GM19025 (cell line): ENCODE data around the gene NCR1.
"Not testable (repeated sequence)": the region's sequence is repeated elsewhere in the genome, so short reads cannot be mapped to it uniquely, and the experiment has no call there.

Experiments
- ATAC-seq: cut with Tn5 transposase; IDR thresholded peaks from one replicate; pipeline ENCODE4 v1.9.1; 2021; ENCODE audit warnings: mild to moderate bottlenecking, low read depth, moderate library complexity; ENCODE audit not compliant: unreplicated experiment

The NCR1 gene

DNA sequence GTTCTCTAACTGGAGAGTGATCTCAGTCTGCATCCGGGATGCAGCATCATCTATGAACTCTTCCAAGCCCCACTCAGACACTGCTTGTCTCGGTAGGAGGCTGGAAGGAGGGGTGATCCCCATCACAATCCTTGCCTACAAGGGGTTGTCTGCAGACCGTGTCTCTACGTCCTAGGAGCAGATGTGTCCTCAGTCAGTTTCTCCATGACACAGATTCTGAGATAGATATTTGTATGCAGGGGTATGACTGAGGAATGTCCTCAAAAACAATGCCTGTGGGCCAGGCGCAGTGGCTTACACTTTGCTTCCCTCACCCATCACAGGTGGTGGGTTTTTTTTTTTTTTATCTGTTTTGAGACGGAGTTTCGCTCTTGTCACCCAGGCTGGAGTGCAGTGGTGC, 871 bp downstream of the NCR1 start:
- no peak for ATAC-seq

DNA sequence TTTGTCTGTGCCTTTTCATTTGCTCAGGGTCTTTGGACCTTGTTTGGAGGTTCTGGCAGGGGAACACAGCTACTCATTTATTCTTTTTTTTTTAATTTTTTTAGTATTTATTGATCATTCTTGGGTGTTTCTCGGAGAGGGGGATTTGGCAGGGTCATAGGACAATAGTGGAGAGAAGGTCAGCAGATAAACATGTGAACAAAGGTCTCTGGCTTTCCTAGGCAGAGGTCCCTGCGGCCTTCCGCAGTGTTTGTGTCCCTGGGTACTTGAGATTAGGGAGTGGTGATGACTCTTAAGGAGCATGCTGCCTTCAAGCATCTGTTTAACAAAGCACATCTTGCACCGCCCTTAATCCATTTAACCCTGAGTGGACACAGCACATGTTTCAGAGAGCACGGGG, 2.0 kb downstream of the NCR1 start:
- ATAC-seq: not testable (repeated sequence)

DNA sequence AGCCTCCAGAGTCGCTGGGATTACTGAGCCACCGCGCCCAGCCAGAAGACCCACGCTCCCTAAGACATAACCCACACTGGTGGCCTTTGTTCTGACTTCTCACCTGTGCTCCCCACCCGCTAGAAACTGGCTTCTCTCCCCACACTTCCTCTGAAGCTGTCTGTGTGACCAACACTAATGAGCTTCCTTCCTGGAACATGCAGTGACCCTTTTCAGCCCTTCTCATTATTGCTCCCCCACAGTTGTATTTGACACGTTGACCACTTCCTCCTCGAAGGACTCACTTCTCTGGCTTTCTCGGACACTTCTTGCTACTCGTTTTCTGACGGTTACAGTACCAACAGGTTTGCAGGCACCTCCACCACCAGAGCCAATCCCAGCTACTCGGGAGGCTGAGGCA, 10.9 kb downstream of the NCR1 start:
- ATAC-seq: no peak

DNA sequence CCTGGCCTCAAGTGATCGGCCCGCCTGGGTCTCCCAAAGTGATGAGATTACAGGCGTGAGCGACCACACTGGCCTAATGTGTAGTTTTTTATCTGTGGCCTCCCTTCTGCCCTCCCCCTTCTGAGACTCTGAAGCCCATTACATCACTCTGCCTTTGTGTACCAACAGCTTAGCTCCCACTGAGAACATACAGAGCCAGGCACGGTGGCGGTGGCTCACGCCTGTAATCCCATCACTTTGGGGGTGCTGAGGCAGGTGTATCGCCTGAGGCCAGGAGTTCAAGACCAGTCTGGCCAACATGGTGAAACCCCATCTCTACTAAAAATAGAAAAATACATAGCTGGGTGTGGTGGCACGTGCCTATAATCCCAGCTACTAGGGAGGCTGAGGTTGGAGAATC, 12.6 kb downstream of the NCR1 start:
- no peak for ATAC-seq

DNA sequence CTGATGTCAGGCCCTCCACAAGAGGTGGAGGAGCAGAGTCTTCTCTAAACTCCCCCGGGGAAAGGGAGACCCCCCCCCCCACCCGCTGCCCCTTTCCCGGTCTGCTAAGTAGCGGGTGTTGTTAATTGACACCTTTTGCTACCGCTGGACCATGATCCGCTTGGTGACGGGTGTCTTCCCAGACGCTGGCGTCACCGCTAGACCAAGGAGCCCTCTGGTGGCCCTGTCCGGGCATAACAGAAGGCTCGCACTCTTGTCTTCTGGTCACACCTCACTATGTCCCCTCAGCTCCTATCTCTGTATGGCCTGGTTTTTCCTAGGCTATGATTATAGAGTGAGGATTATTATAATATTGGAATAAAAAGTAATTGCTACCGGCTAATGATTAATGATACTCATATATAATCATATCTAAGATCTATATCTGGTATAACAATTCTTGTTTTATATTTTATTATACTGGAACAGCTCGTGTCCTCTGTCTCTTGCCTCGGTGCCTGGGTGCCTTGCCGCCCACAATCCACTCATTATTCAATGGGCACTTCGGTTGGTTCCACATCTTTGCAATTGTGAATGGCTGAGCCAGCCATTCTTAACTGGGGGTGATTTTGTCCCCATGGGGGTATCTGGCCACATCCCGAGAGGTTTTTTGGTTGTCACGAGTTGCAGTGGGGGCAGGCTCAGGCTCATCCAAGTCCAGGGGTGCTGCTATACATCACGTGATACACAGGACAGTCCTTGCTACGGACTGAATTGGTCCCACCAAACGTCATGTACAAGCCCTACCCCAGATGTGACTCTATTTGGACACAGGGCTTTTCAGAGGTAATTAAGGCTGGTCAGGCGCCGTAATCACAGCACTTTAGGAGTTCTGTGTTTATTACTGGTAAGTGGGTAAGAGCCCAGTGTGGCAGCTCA, 14.0 kb downstream of the NCR1 start:
- ATAC-seq: not testable (repeated sequence)

DNA sequence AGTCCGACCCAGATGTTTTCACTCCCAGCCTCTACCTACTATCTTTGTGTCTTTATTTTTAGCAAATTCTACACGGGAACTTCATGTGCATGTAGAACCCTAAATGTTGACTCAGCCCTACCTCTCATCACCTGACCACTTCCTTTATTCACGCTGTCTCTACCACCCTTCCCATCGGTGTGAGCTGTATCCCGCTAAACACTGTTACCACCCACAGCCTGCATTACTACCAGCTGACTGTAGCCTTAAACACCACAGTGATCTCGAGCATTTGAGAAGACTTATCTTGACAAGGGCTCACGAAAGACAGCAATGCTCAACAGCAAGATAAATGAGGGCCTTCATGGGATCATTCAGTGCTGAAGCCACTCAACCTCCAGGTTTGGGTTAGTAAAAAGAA, 15.1 kb downstream of the NCR1 start:
- ATAC-seq: no peak

DNA sequence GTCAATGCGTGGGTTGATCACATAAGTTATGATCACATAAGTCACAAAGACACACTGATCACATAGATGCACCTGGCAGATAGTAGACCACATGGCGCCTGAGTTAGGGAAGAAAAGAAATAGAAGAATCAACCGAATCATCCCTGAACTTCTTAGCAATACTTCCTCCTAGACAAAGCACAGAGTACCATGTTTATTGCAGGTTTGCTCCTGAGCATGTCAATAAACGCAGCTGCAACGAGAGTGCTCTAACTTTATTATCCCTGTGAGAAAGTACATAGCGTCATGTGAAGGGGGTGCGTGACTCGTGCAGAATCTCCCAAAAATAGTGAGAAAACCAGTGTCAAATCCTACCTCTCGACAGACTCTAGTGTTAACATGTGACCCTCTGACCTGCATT, 17.3 kb downstream of the NCR1 start:
- ATAC-seq: no peak

DNA sequence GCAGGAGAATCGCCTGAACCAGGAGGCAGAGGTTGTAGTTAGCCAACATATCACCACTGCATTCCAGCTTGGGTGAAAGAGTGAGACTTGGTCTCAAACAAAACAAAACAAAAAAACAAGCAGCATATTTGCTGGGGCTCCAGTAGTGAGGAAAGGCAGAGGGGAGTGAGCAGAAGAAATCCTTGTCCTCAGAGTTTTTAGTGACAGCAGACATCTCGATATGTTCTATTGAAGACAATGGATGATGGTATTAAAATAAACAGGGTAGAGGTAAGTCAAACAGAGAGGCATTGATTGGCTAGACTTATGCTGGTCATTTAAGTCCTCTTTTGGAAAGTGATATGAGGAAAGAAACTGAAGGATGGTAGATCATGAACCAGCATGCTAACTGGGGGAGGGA, 22.4 kb downstream of the NCR1 start:
- ATAC-seq: no peak

DNA sequence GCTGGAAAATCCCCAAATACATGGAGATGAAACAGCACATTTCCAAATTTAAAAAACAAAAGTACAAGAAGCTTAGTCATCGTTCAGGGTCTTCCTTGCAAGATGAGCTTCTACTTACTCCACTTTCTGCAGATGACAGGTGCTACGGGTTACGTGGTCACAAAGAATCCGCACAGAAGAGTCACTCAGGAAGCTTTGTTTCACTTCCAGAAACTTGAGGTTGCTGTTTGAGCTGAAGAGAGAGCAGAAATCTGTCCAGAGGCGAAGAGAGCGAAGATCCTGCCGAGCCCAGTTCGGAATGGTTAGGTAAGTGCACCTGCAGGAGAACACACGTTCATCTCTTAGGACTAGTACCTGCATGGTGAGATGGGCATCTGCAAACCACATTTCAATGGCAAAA, 32.0 kb downstream of the NCR1 start:
- no peak for ATAC-seq

DNA sequence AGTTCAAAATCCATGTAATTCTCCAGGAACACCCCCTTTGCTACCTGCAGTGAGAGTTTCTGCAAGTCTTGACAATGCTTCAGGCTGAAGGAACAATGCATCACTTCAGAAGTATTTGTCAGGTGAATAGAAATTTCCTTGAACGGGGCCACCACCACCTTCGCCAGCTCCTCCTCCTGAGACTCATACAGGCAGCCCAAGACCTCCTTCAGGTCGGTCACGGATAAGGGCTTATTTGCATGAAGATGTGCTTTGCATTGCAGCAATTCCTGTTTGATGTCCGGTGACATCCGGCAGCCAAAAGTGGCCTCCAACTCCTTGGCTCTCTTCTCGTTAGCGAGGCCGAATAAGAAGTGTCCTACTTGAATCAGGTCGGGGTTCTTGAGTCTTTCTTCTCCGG, 33.0 kb downstream of the NCR1 start:
- ATAC-seq: no peak

DNA sequence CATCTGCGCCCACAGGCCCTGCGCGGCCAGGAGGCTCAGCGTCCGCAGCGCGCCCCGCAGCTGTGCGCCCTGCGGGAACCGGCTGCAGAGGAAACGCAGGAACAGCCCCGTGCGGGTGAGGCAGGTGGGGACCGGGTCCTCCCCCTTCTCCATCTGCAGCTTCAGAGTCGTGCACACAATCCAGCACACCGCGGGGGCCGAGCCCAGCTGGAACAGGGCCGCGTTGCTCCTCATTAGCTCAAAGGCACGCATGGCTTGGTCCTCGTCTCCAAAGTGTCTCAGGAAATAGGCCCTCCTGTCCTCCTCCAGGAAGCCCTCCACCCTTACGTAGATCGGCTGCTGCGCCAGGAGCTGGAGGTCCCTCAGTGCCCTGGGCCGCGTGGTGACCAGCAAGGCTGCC, 33.6 kb downstream of the NCR1 start:
- ATAC-seq: not testable (repeated sequence)

DNA sequence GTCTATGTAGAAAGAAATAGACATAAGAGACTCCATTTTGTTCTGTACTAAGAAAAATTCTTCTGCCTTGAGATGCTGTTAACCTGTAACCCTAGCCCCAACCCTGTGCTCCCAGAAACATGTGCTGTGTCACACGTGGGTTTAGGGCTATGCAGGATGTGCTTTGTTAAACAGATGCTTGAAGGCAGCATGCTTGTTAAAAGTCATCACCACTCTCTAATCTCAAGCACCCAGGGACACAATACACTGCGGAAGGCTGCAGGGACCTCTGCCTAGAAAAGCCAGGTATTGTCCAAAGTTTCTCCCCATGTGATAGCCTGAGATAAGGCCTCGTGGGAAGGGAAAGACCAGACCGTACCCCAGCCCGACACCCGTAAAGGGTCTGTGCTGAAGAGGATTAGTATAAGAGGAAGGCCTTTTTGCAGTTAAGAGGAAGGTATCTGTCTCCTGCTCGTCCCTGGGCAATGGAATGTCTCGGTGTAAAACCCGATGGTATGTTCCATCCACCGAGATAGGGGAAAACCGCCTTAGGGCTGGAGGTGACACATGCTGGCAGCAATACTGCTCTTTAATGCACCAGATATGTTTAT, 37.9 kb downstream of the NCR1 start:
- ATAC-seq: not testable (repeated sequence)

DNA sequence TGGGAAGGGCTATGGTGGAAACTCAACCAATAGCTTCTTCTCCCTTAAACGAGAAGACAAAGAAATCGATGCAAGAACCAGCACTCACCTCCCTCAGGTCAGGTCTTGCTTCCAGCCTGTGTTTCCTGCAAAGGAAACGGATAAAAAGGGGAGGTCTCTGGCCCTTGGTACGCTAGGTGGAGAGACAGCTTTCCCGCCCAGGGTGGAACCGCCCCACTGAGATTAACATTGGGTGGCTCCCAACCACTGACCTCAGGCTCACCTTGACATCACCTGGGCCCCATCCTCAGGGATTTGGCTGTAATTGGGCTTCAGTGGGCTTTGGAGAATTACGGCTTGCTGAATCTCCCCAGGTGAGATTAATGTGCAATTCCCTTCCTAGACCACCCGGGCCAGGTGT, 41.4 kb downstream of the NCR1 start, which contains the start of gene NLRP7:
Gene NLRP7, minus strand, starts transcription at position 150 of the 400 bp plus-strand sequence.
- ATAC-seq: no peak

DNA sequence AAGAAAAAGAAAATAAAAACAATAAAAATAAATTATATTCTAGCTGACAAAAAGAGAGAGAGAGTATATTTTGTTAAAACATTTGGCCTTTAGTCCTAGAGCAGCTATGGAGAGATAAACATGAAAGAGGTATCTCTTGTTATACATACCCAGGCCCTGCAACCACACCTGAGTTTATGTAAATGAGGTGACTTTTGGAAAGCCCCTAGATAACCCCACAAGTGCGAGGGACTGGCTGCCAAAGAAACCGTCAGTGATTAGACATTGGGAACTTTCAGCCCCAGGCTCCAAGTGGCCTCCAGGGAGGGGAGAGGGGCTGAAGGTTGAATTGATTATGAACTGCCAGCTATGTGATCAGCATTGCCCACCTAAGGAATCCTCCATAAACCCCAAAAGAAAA, 43.5 kb downstream of the NCR1 start:
- no peak for ATAC-seq

DNA sequence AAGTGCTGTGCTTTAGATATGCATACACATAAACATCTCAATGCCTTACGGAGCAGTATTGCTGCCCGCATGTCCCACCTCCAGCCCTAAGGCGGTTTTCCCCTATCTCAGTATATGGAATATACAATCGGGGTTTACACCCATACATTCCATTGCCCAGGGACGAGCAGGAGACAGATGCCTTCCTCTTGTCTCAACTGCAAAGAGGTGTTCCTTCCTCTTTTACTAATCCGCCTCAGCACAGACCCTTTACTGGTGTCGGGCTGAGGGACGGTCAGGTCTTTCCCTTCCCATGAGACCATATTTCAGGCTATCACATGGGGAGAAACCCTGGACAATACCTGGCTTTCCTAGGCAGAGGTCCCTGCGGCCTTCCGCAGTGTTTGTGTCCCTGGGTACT, 44.6 kb downstream of the NCR1 start:
- not testable (repeated sequence) for ATAC-seq

DNA sequence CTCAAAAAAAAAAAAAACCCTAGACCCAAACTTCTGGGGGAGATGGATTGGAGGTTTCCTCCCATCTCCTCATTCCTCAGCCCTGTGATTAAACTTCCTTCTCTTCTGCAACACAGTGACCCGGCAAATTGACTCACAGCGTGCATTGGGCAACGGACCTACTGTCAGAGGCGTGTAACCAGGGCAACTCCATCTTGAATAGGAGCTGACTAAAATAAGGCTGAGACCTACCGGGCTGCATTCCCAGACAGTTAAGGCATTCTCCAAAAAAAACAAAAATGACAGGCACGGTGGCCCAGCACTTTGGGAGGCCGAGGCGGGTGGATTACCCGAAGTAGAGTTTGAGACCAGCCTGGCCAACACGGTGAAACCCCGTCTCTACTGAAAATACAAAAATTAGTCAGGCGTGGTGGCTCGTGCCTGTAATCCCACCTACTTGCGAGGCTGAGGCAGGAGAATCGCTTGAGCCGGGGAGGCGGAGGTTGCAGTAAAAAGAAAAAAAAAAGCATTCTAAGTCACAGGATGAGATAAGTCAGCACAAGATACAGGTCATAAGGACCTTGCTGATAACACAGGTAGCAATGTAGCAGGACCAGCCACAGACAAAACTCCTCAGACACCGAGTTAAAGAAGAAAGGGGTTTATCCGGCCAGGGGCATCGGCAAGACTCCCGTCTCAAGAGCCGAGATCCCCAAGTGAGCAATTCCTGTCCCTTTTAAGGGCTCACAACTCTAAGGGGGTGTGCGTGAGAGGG, 46.8 kb downstream of the NCR1 start:
- ATAC-seq: no peak

DNA sequence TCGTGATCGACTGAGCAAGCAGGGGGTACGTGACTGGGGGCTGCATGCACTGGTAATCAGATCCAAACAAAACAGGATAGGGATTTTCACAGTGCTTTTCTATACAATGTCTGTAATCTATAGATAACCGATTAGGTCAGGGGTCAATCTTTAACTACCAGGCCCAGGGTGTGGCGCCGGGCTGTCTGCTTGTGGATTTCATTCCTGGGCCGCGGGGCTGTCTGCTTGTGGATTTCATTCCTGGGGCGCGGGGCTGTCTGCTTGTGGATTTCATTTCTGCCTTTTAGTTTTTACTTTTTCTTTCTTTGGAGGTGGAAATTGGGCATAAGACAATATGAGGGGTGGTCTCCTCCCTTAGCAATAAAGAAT, 47.4 kb downstream of the NCR1 start:
- ATAC-seq: not testable (repeated sequence)

DNA sequence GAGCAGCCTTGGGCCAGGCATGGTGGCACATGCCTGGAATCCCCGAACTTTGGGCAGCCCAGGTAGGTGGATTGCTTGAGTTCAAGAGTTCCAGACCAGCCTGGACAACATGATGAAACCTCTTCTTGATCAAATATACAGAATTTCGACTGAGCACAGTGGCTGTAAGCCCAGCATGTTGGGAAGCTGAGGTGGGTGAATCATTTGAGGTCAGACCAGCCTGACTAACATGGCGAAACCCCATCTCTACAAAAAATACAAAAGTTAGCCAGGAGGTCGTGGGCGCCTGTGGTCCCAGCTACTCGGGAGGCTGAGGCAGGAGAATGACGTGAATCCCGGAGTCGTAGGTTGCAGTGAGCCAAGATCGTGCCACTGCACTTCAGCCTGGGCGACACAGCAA, 49.4 kb downstream of the NCR1 start:
- no peak for ATAC-seq

DNA sequence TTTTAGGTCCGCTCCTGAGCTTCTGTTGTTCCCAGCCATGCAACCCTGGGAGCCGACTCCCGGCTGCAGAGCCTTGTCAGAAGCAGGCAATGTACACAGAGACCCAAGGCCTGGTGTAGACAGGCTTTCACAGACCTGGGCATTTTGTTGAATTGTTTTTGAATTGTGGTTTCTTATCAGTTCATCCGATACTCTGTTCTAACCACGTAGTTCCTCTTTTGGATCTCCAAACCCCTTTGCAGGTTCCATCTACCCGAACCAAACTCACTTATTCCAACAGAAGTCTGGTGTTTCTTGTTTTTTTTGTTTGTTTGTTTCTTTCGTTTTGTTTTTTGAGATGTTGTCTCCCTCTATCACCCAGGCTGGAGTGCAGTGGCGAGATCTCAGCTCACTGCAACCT, 53.9 kb downstream of the NCR1 start:
- ATAC-seq: no peak
